Bone marrow (tissue), 2 donors: ENCODE measurements around the gene SPEN.
"Not testable (repeated sequence)": the region's sequence is repeated elsewhere in the genome, so short reads cannot be mapped to it uniquely, and the experiment has no call there.

ENCODE experiments used
- DNase-seq, 2 donors: peaks; one replicate each; lab custom pipeline; 2025; lab: John Stamatoyannopoulos, UW

SPEN gene

GRCh38 chr1:15856888-15857287 is 9.4 kb downstream of the SPEN start:
- no peak for DNase-seq

GRCh38 chr1:15858069-15858670 is 10.7 kb downstream of the SPEN start:
- no peak for DNase-seq

DNA sequence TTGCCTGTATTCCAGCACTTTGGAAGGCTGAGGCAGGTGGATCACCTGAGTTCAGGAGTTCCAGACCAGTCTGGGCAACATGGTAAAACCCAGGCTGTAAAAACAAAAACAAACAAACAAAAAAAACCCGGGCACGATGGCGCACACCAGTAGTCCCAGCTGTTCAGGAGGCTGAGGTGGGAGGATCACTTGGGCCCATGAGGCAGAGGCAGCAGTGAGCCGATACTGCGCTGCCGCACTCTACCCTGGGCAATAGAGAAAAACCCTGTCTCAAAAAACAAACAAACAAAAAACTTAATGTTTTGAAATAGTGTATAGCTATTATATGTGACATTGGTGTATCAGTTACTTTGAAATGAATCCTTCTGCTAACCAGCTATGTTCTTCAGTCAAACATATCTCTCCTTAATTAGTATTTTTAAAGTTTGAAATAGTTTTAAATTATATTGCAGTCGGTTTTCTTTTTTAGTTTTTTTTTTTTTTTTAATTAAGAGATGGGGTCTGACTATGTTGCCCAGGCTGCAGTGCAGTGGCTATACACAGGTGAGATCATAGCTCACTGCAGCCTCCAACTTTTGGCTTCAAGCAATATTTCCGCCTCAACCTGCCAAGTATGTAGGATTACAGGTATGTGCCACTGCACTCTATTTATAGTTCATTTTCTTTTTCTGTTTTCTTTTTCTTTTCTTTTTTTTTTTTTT is 11.3 kb downstream of the SPEN start:
- no peak for DNase-seq

- DNase-seq: no peak
These were observed 15.8 kb downstream of the SPEN start for GRCh38 chr1:15863156-15863901.

- peak in 1 of 2 donors; percentile 35 for DNase-seq
These were observed 19.3 kb downstream of the SPEN start for GRCh38 chr1:15866721-15867201.

- DNase-seq: no peak
These were observed 19.8 kb downstream of the SPEN start for GRCh38 chr1:15867288-15867687.

DNA sequence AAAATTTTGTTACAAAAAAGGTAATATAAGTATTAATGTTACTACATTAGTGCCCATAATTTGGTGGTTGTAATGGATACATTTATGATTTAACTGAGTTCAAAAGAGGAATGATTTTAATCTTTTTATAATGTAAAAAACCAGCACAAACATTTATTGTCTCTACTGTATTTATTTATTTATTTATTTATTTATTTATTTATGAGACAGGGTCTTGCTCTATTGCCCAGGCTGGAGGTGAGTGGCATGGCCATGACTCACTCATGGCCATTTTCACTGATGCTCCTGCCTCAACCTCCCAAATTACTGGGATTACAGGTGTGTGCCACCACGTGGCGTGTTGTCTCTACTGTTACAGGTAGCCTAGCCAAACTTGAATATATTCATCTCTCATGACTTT is 21.9 kb downstream of the SPEN start:
- DNase-seq: no peak

DNA sequence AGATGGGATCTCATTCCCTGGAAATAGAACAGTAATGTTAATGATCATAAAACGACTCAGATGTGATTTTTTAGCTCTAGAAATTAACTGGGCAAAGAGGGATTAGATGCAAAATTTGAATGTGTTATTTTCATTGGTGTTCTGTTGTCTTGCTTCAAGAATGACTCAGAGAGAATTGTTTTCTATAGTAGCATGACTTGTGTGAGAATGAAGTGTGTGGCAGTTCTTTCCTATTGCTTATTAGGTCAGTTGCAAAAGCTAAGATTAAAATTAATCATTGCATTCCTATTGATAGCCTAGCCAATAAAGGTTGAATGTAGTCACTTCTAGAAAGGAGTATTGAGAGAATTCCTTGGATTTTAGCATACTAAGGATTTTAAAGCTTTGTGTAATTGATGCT is 22.9 kb downstream of the SPEN start:
- DNase-seq: no peak

DNA sequence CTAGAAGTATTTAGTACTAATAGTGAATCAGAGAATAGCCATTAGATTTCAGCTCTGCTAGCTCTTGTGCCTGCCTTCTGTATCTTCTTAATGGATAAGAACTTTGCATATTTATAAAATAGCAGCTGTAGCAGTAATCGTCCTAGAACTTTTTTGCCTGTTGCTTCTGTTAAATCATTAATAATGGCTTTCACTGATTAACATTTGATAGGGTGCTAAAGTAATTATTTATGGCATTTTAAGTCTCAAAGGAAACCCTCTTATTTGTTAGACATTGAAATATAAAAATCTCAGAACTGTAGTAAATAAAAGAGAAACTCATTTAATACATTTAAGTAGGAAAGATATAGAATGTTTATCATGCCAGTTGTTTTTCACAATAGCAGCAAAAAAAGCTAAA is 27.0 kb downstream of the SPEN start:
- DNase-seq: no peak

DNA sequence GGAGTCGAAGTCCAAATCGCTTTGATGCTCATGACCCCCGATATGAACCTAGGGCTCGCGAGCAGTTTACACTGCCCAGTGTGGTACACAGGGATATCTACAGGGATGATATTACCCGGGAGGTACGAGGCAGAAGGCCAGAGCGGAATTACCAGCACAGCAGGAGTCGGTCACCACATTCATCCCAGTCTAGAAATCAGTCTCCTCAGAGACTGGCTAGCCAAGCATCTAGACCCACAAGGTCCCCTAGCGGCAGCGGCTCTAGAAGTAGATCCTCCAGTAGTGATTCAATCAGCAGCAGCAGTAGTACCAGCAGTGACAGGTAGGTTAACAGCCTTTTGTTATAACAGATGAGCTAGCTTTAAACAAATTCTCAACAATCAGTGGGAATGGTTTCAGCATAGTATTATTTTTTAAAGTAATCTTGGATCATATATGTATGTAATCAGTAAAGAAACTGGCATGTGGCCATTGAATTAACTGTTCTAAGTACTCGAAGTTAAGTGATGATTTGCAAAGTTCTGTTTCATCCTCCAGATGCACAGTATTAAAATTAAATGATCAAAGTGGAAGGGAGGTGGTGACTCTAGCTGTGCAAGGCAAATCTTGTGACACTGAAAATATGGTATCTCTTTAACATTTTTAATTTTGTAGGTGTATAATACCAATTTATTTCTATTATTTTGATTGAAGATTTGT is 29.0 kb downstream of the SPEN start:
- DNase-seq: no peak

GRCh38 chr1:15881961-15882360 is 34.5 kb downstream of the SPEN start:
- no peak for DNase-seq

- DNase-seq: no peak
These were observed 35.2 kb downstream of the SPEN start for GRCh38 chr1:15882665-15883064.

DNA sequence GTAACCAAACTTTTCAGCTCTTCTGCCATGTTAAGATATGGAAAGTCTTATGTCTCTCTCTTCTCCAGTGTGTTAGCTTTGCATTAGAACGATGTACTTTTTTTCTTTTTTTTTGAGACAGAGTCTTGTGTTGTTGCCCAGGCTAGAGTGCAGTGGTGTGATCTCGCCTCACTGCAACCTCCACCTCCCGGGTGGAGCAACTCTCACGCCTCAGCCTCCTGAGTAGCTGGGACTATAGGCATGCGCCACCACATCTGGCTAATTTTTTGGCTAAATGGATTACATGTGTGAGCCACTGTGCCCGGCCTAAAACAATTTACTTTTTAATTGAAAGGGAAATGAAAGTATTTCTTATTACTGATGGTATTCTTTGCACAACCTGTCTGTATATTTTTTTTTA is 35.8 kb downstream of the SPEN start:
- DNase-seq: no peak

DNA sequence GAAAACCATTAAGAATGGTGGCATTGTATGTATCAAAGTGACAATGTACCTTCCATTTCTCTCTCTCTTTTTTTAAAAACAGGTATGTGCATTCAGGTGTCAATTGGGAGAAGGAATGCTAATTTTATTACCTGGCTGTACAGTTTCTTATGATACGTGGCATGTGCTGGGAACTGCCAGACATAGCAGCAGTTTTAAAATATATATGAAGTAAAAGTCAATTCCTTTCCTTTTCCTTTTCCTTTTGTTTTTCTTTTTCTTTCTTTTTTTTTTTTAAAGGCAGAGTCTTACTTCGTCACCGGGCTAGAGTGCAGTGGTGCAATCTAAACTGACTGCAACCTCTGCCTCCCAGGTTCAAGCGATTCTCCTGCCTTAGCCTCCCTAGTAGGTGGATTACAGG is 37.0 kb downstream of the SPEN start:
- DNase-seq: no peak

GRCh38 chr1:15885269-15885668 is 37.8 kb downstream of the SPEN start:
- no peak for DNase-seq

DNA sequence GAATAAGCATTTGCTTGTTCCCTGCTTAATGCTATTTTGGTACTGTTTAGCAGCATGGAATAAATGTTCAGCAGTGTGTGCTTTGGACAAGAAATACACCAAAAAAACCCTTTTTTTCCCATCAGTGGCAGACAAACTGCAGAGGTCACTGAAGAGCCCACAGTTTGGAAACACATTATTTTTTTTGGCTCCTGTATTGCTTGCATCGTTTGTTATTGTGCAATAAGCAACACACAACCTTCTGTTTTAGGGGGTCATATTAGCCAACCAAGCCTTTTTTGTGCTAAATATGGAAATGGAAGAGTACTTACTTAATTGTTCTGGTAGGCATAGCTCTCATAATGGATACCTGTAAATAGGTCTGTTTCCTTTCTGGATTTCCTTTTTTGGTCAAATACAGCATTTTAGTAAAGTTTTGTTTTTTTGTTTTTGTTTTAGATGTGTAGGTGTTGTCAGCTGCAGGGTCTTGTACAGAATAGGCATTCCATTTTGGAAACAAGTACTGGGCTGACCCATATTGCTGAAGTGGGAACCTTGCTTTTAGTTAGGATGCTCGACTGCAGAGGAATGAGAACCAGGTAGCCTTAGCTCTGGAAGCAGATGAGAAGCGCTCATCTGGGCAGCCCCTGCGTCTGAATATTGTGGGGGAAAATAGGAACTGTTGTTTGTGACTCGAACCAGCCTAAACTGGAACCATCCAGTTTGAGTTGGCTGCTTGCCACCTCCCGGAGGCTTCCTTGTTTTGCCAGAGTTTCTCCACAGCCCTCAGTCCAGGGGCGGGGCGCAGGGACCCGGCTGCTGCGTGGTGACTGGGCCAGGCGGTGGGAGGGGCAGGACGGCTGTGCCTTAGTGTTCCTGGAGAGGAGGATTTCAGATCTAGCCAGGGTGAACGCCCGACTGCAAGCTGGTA is 38.4 kb downstream of the SPEN start:
- DNase-seq: peak; percentile 89 to 91

- no peak for DNase-seq
These were observed 39.2 kb downstream of the SPEN start for GRCh38 chr1:15886611-15887167.

GRCh38 chr1:15892857-15893599 is 45.5 kb downstream of the SPEN start:
- not testable (repeated sequence) for DNase-seq

- DNase-seq: no peak
These were observed 47.7 kb downstream of the SPEN start for GRCh38 chr1:15895233-15895632.

DNA sequence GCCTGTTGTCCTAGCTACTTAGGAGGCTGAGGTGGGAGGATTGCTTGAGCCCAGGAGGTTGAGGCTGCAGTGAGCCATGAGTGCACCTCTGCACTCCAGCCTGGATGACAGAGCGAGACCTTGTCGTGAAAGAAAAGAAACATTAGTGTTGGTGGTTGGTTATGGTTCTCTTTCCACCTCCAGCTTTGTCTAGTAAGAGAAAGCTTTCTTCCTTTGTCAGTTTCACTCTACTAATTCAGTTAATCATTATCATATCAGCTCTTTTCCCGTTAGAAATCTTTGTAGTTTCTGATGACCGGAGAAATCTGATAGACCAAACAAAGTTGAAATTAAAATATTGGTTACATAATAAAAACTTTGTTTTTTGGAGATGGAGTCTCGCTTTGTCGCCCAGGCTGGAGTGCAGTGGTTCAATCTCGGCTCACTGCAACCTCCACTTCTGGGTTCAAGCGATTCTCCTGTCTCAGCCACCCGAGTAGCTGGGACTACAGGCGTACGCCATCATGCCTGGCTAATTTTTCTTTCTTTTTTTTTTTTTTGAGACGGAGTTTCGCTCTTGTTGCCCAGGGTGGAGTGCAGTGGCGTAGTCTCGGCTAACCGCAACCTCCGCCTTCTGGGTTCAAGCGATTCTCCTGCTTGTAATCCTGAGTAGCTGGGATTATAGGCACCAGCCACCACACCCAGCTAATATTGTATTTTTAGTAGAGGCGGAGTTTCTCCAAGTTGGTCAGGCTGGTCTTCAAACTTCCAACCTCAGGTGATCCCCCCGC is 49.5 kb downstream of the SPEN start:
- not testable (repeated sequence) for DNase-seq
